Stimulated activated CD4-positive, alpha-beta T cell treated with anti-CD3 and anti-CD28 coated beads, Interleukin-1b, Interleukin-23, amount 100 ng/mL, for 1 hour (primary cell): ENCODE measurements around the gene FAM24B.
"Not testable (repeated sequence)": the region's sequence is repeated elsewhere in the genome, so short reads cannot be mapped to it uniquely, and the experiment has no call there.

Experiments used
- DNase-seq, 2 donors: peaks; one replicate each; pipeline ENCODE4 v3.0.0-alpha.2; 2020; ENCODE audit warnings: low read depth in 2 of 2

FAM24B gene

GRCh38 chr10:122859527-122859926, 19.9 kb downstream of the FAM24B start:
- DNase-seq, result no peak

GRCh38 chr10:122858042-122858441, 21.3 kb downstream of the FAM24B start:
- not testable (repeated sequence) for DNase-seq

- DNase-seq, result no peak
These were observed 22.5 kb downstream of the FAM24B start for GRCh38 chr10:122856902-122857301.

GRCh38 chr10:122855745-122856144, 23.6 kb downstream of the FAM24B start:
- DNase-seq, result no peak

- DNase-seq, result no peak
These were observed 24.7 kb downstream of the FAM24B start for GRCh38 chr10:122854648-122855047.

GRCh38 chr10:122853665-122854313, 25.6 kb downstream of the FAM24B start:
- DNase-seq, result no peak

GRCh38 chr10:122852261-122852660, 27.1 kb downstream of the FAM24B start:
- no peak for DNase-seq

GRCh38 chr10:122850705-122851640, 28.4 kb downstream of the FAM24B start:
- no peak for DNase-seq

GRCh38 chr10:122849900-122850605, 29.3 kb downstream of the FAM24B start:
- DNase-seq, result no peak

GRCh38 chr10:122849090-122849489, 30.3 kb downstream of the FAM24B start:
- DNase-seq, result no peak

- no peak for DNase-seq
These were observed 31.4 kb downstream of the FAM24B start for GRCh38 chr10:122847782-122848604.

- DNase-seq, result no peak
These were observed 33.5 kb downstream of the FAM24B start, which contains the start of gene CUZD1 for GRCh38 chr10:122845783-122846332. TSS of gene CUZD1 (minus strand) at chr10:122845857. CDS start at chr10:122845843, 14 bp downstream.

- DNase-seq, result no peak
These were observed 35.2 kb downstream of the FAM24B start for GRCh38 chr10:122844146-122844545.

GRCh38 chr10:122841569-122841968, 37.8 kb downstream of the FAM24B start:
- DNase-seq, result no peak

GRCh38 chr10:122839505-122839904, 39.9 kb downstream of the FAM24B start:
- no peak for DNase-seq

GRCh38 chr10:122838880-122839279, 40.5 kb downstream of the FAM24B start:
- DNase-seq, result no peak

GRCh38 chr10:122835908-122836307, 43.5 kb downstream of the FAM24B start:
- DNase-seq, result no peak

GRCh38 chr10:122830965-122831353, 48.4 kb downstream of the FAM24B start:
- DNase-seq, result no peak

- DNase-seq, result no peak
These were observed 49.0 kb downstream of the FAM24B start for GRCh38 chr10:122830273-122830964.

- DNase-seq, result no peak
These were observed 49.9 kb downstream of the FAM24B start for GRCh38 chr10:122829454-122829853.
